Skeletal muscle tissue (tissue), 4 donors: ENCODE results near the gene BPHL. TPM values are rescaled to one million over a fixed set of nuclear protein-coding genes. Genes with fewer than 3 reads are reported as not detected.
"Not testable (repeated sequence)": the region's sequence is repeated elsewhere in the genome, so short reads cannot be mapped to it uniquely, and the experiment has no call there.

Experiments
- H3K27ac ChIP-seq: one replicate; pipeline ENCODE4 v1.7.0; 2013; ENCODE audit warnings: mild to moderate bottlenecking, low read depth, low read length, inconsistent platforms
- H3K27me3 ChIP-seq, 3 donors: one replicate each; pipeline ENCODE4 v1.7.0; 2013; ENCODE audit warnings: low read length in 3 of 3; ENCODE audit not compliant: control insufficient read depth in 3 of 3, insufficient read depth in 3 of 3
- H3K36me3 ChIP-seq, 3 donors: one replicate each; pipeline ENCODE4 v1.7.0; 2013; ENCODE audit warnings: low read length in 3 of 3; ENCODE audit not compliant: control insufficient read depth in 3 of 3, insufficient read depth in 3 of 3
- H3K4me1 ChIP-seq, 3 donors: one replicate each; pipeline ENCODE4 v1.7.0; 2013; ENCODE audit warnings: low read length in 3 of 3, mild to moderate bottlenecking in 3 of 3; ENCODE audit not compliant: control insufficient read depth in 3 of 3, insufficient read depth in 3 of 3
- H3K4me3 ChIP-seq, 3 donors: one replicate each; pipeline ENCODE4 v1.7.0; 2013; ENCODE audit warnings: low read length in 3 of 3
- H3K9ac ChIP-seq, 3 donors: one replicate each; pipeline ENCODE4 v1.7.0; 2013; ENCODE audit warnings: low read length in 3 of 3, mild to moderate bottlenecking in 3 of 3, moderate library complexity in 2 of 3, low read depth in 1 of 3
- H3K9me3 ChIP-seq, 3 donors: one replicate each; pipeline ENCODE4 v1.7.0; 2013; ENCODE audit warnings: low read length in 3 of 3; ENCODE audit not compliant: control insufficient read depth in 3 of 3
- total RNA-seq: library from RNA; depleted of rRNA; stranded (reverse); fragments of >200 nt; gene quantifications from one replicate; pipeline ENCODE4 v1.2.3, GENCODE V29; 2014
- donor health status: Osteomylitis.

BPHL gene
- total RNA-seq, 1 donor from 2014 or later = 17.7 TPM

GRCh38 chr6:3190056-3190455 is 71.5 kb downstream of the BPHL start:
- Histone ChIP-seq H3K4me3 (no peak overlapping the region), H3K9ac (no peak overlapping the region), H3K4me1 (no peaks in the 10 kb centered on the region), H3K9me3 (peaks cover 0 to 2% (median 0%) of the 10 kb centered on the region in 3 donors), H3K36me3 (no peaks in the 10 kb centered on the region), H3K27ac (no peak overlapping the region), H3K27me3 (no peaks in the 10 kb centered on the region)

GRCh38 chr6:3190779-3191178 is 72.3 kb downstream of the BPHL start:
- H3K9me3 ChIP-seq = peaks cover 0 to 2% (median 0%) of the 10 kb centered on the region in 3 donors
- H3K4me3 ChIP-seq = no peak overlapping the region
- no peaks in the 10 kb centered on the region for H3K36me3 ChIP-seq
- no peaks in the 10 kb centered on the region for H3K27me3 ChIP-seq
- H3K27ac ChIP-seq = no peak overlapping the region
- no peak overlapping the region for H3K9ac ChIP-seq
- no peaks in the 10 kb centered on the region for H3K4me1 ChIP-seq

- Histone ChIP-seq H3K9ac (no peak overlapping the region), H3K9me3 (peaks cover 0 to 2% (median 0%) of the 10 kb centered on the region in 3 donors), H3K4me3 (no peak overlapping the region), H3K27me3 (no peaks in the 10 kb centered on the region), H3K4me1 (no peaks in the 10 kb centered on the region), H3K27ac (no peak overlapping the region), H3K36me3 (no peaks in the 10 kb centered on the region)
Measured at GRCh38 chr6:3193102-3193849, 74.8 kb downstream of the BPHL start.

GRCh38 chr6:3194535-3195419 is 76.3 kb downstream of the BPHL start:
- H3K9me3 ChIP-seq = peaks cover 0 to 5% (median 2%) of the 10 kb centered on the region in 3 donors
- no peak overlapping the region for H3K4me3 ChIP-seq
- no peaks in the 10 kb centered on the region for H3K27me3 ChIP-seq
- H3K9ac ChIP-seq = no peak overlapping the region
- H3K4me1 ChIP-seq = no peaks in the 10 kb centered on the region
- H3K36me3 ChIP-seq = no peaks in the 10 kb centered on the region
- H3K27ac ChIP-seq = no peak overlapping the region

GRCh38 chr6:3195420-3195694 is 76.8 kb downstream of the BPHL start:
- Histone ChIP-seq H3K9me3 (peaks cover 0 to 5% (median 2%) of the 10 kb centered on the region in 3 donors), H3K9ac (no peak overlapping the region), H3K36me3 (no peaks in the 10 kb centered on the region), H3K4me1 (no peaks in the 10 kb centered on the region), H3K4me3 (no peak overlapping the region), H3K27me3 (no peaks in the 10 kb centered on the region), H3K27ac (no peak overlapping the region)

- Histone ChIP-seq H3K9ac (no peak overlapping the region), H3K4me3 (no peak overlapping the region), H3K36me3 (no peaks in the 10 kb centered on the region), H3K4me1 (no peaks in the 10 kb centered on the region), H3K9me3 (peaks cover 0 to 3% (median 2%) of the 10 kb centered on the region in 3 donors), H3K27ac (no peak overlapping the region), H3K27me3 (no peaks in the 10 kb centered on the region)
Measured at GRCh38 chr6:3195695-3196497, 77.4 kb downstream of the BPHL start.

GRCh38 chr6:3196770-3197169 is 78.3 kb downstream of the BPHL start:
- Histone ChIP-seq H3K9ac (no peak overlapping the region), H3K27me3 (no peaks in the 10 kb centered on the region), H3K36me3 (no peaks in the 10 kb centered on the region), H3K4me1 (no peaks in the 10 kb centered on the region), H3K4me3 (no peak overlapping the region), H3K27ac (no peak overlapping the region), H3K9me3 (peaks cover 0 to 3% (median 2%) of the 10 kb centered on the region in 3 donors)

GRCh38 chr6:3197734-3198133 is 79.2 kb downstream of the BPHL start:
- not testable (repeated sequence) for H3K27me3 ChIP-seq, H3K36me3 ChIP-seq, H3K9me3 ChIP-seq, H3K4me3 ChIP-seq, H3K27ac ChIP-seq, H3K9ac ChIP-seq, H3K4me1 ChIP-seq

- H3K9ac ChIP-seq = no peak overlapping the region
Measured at GRCh38 chr6:3199382-3199781, 80.9 kb downstream of the BPHL start.

More at GRCh38 chr6:3199382-3199781, 80.9 kb downstream of the BPHL start:
- H3K27me3 ChIP-seq = no peaks in the 10 kb centered on the region
- peaks cover 0 to 3% (median 2%) of the 10 kb centered on the region in 3 donors for H3K9me3 ChIP-seq
- H3K4me1 ChIP-seq = no peaks in the 10 kb centered on the region
- H3K36me3 ChIP-seq = no peaks in the 10 kb centered on the region
- H3K4me3 ChIP-seq = no peak overlapping the region
- no peak overlapping the region for H3K27ac ChIP-seq
